Stomach (tissue), 9 donors: ENCODE measurements around the gene TRIM22. TPM values are rescaled to one million over a fixed set of nuclear protein-coding genes. Genes with fewer than 3 reads are reported as not detected.
"Not testable (repeated sequence)": the region's sequence is repeated elsewhere in the genome, so short reads cannot be mapped to it uniquely, and the experiment has no call there.

ENCODE experiments used
- DNase-seq, 2 donors: peaks; one replicate each; pipeline versions ENCODE4 v3.0.0 to v3.0.0-alpha.2; 2013 to 2019
- H3K27ac ChIP-seq, 5 donors: fragments of 200-600 bp in 4 of 5; sonication (generic) in 4 of 5; one replicate each; pipeline ENCODE4 v1.5.1; 2013 to 2019; ENCODE audit warnings: mild to moderate bottlenecking in 1 of 5, moderate library complexity in 1 of 5
- H3K27me3 ChIP-seq, 3 donors: fragments of 200-600 bp; sonication (generic); one replicate each; pipeline ENCODE4 v1.5.1; 2017 to 2019; ENCODE audit warnings: mixed run types in 1 of 3
- H3K36me3 ChIP-seq, 4 donors: fragments of 200-600 bp; sonication (generic); 1 replicate in 3 of 4; 2 replicates in 1 of 4; pipeline ENCODE4 v1.5.1; 2016 to 2019
- H3K4me1 ChIP-seq, 4 donors: fragments of 200-600 bp; sonication (generic); one replicate each; pipeline ENCODE4 v1.5.1; 2016 to 2019
- H3K4me3 ChIP-seq, 4 donors: fragments of 200-600 bp; sonication (generic) in 3 of 4; one replicate each; pipeline ENCODE4 v1.5.1; 2016 to 2019; ENCODE audit warnings: mild to moderate bottlenecking in 1 of 4
- H3K9me3 ChIP-seq, 4 donors: fragments of 200-600 bp; sonication (generic); one replicate each; pipeline ENCODE4 v1.5.1; 2016 to 2019
- CTCF ChIP-seq, 7 experiments: fragments of 450-650 bp in 4 of 7; fragments of 200-600 bp in 3 of 7; sonication (generic) in 3 of 7; IDR thresholded peaks; one replicate each; pipeline ENCODE4 v1.5.1; 2016 to 2019; ENCODE audit warnings: antibody characterized with exemption in 7 of 7, control low read depth in 2 of 7, mild to moderate bottlenecking in 1 of 7
- EP300 ChIP-seq: sonication (generic); formaldehyde crosslinking; IDR thresholded peaks from one replicate; pipeline ENCODE4 v1.6.1; 2017; ENCODE audit warnings: antibody characterized with exemption
- POLR2A ChIP-seq, 4 donors: fragments of 450-650 bp; IDR thresholded peaks; one replicate each; pipeline ENCODE4 v1.6.1; 2016; ENCODE audit warnings: antibody characterized with exemption in 4 of 4, control low read depth in 2 of 4, mild to moderate bottlenecking in 1 of 4, moderate library complexity in 1 of 4
- POLR2AphosphoS5 ChIP-seq, 3 donors: sonication (generic); formaldehyde crosslinking; IDR thresholded peaks; one replicate each; pipeline ENCODE4 v1.6.1; 2016; ENCODE audit warnings: antibody characterized with exemption in 3 of 3
- WGBS, 5 donors: extraction: QIAGEN DNeasy Blood & Tissue Kit in 3 of 5; methylation state at CpG; one replicate each; pipeline versions ENCODE4 v1.1.5 to v1.1.7; 2013 to 2018; 5-methylcytosine and 5-hydroxymethylcytosine counted together
- intact Hi-C: fragments of 100-400 bp; cut with DNase I; formaldehyde crosslinking; loops from one replicate; pipeline ENCODE4 v1.15.1; 2023; ENCODE audit warnings: low total_unique reads
- polyA plus RNA-seq, 3 donors: library from polyadenylated mRNA; stranded (reverse); fragments of 200-250 nt; gene quantifications; one replicate each; pipeline ENCODE4 v1.2.3, GENCODE V29; 2013
- total RNA-seq, 5 donors: library from RNA; depleted of rRNA; stranded (reverse); fragments of >200 nt; gene quantifications; one replicate each; pipeline versions ENCODE4 v1.1.0 to v1.2.3, GENCODE V29; 2014 to 2016
- donor health status: healthy with polysubstance abuse.
- donor health status: Bipolar disorder and iron deficiency.
- donor health status: healthy.

TRIM22 gene
- total and polyA plus RNA-seq, 8 donors = 12.4 to 131 (median 37.5) TPM

GRCh38 chr11:5690216-5690615 lies 626 bp downstream of the TRIM22 start:
- whole genome bisulfite sequencing, 5 donors = 6 to 12% (median 9%) methylated on average over 5 of the region's 5 CpGs
- intact Hi-C loops = no loop called here
- TF ChIP-seq EP300 (no peak), CTCF (IDR thresholded peaks at IDR 0.05) (no peak), POLR2AphosphoS5 (IDR thresholded peaks at IDR 0.05) (no peak), POLR2A (IDR thresholded peaks at IDR 0.05) (no peak)

GRCh38 chr11:5690736-5691135 lies 1.1 kb downstream of the TRIM22 start:
- Histone ChIP-seq H3K27me3 (no peaks in the 10 kb centered on the region), H3K4me1 (peaks cover 10 to 45% (median 16%) of the 10 kb centered on the region in 4 donors), H3K9me3 (no peaks in the 10 kb centered on the region), H3K36me3 (peaks cover 0 to 4% (median under 1%) of the 10 kb centered on the region in 4 donors), H3K27ac (peak overlapping the region; percentile 69 to 93 (median 85)), H3K4me3 (peak overlapping the region; percentile 30 to 59 (median 50))
- intact Hi-C loops = no loop called here
- DNase-seq = no peak
- TF ChIP-seq EP300 (no peak), POLR2AphosphoS5 (IDR thresholded peaks at IDR 0.05) (no peak), CTCF (IDR thresholded peaks at IDR 0.05) (no peak), POLR2A (IDR thresholded peaks at IDR 0.05) (no peak)
- WGBS, 5 donors = 3 to 16% (median 6%) methylated on average over 5 of the region's 5 CpGs

More at GRCh38 chr11:5690216-5690615, 626 bp downstream of the TRIM22 start:
- peaks cover 0 to 4% (median 0%) of the 10 kb centered on the region in 4 donors for H3K36me3 ChIP-seq
- no peaks in the 10 kb centered on the region for H3K27me3 ChIP-seq
- no peaks in the 10 kb centered on the region for H3K9me3 ChIP-seq
- H3K27ac ChIP-seq = peak overlapping the region in 4 of 5 donors; percentile 84 to 93 (median 86)
- peak in 1 of 2 donors; percentile 6 for DNase-seq
- H3K4me1 ChIP-seq = peaks cover 13 to 48% (median 17%) of the 10 kb centered on the region in 4 donors
- peak overlapping the region; percentile 30 to 59 (median 50) for H3K4me3 ChIP-seq

- peak overlapping the region; percentile 69 to 93 (median 85) for H3K27ac ChIP-seq
- H3K4me3 ChIP-seq = peak overlapping the region; percentile 30 to 59 (median 50)
- intact Hi-C loops, DNase-seq, H3K27me3 ChIP-seq, H3K9me3 ChIP-seq, H3K36me3 ChIP-seq: not testable (repeated sequence)
- 55 to 78% (median 70%) methylated on average over 12 of the region's 12 CpGs for WGBS, 5 donors
- H3K4me1 ChIP-seq = peaks cover 10 to 45% (median 16%) of the 10 kb centered on the region in 4 donors
Measured at GRCh38 chr11:5691238-5691963, 1.8 kb downstream of the TRIM22 start.

- H3K4me3 ChIP-seq = peak overlapping the region in 3 of 4 donors; percentile 50 to 59 (median 51)
- peaks cover 7 to 14% (median 12%) of the 10 kb centered on the region in 4 donors for H3K36me3 ChIP-seq
- no peak for TF ChIP-seq CTCF (IDR thresholded peaks at IDR 0.05)
- intact Hi-C loops = no loop called here
- H3K27ac ChIP-seq = peak overlapping the region in 1 of 5 donors; percentile 93
- no peaks in the 10 kb centered on the region for H3K9me3 ChIP-seq
- H3K4me1 ChIP-seq = peaks cover 10 to 45% (median 16%) of the 10 kb centered on the region in 4 donors
- 34 to 60% (median 40%) methylated on average over 3 of the region's 3 CpGs for WGBS, 5 donors
- no peaks in the 10 kb centered on the region for H3K27me3 ChIP-seq
- DNase-seq = no peak
Measured at GRCh38 chr11:5691964-5692361, 2.4 kb downstream of the TRIM22 start.

GRCh38 chr11:5694642-5695041 lies 5.1 kb downstream of the TRIM22 start:
- TF ChIP-seq CTCF (IDR thresholded peaks at IDR 0.05) = no peak
- TF ChIP-seq POLR2A (IDR thresholded peaks at IDR 0.05) = no peak
- no peak for TF ChIP-seq EP300
- TF ChIP-seq POLR2AphosphoS5 (IDR thresholded peaks at IDR 0.05) = no peak
- no peaks in the 10 kb centered on the region for H3K27me3 ChIP-seq
- 67 to 83% (median 75%) methylated on average over 1 of the region's 1 CpG for WGBS, 5 donors

More at GRCh38 chr11:5694642-5695041, 5.1 kb downstream of the TRIM22 start:
- DNase-seq = no peak
- no peaks in the 10 kb centered on the region for H3K9me3 ChIP-seq
- peaks cover 4 to 30% (median 12%) of the 10 kb centered on the region in 4 donors for H3K4me1 ChIP-seq
- intact Hi-C loops = no loop called here
- no peak overlapping the region for H3K27ac ChIP-seq
- no peak overlapping the region for H3K4me3 ChIP-seq
- H3K36me3 ChIP-seq = peaks cover 7 to 36% (median 34%) of the 10 kb centered on the region in 4 donors
